GM12878 (cell line): ENCODE data around the gene SELENOO. TPM values are rescaled to one million over a fixed set of nuclear protein-coding genes. Genes with fewer than 3 reads are reported as not detected.

ENCODE experiments used
- ATAC-seq: fragments of 200-7000 bp; cut with Tn5 transposase; 3 replicates; pipeline ENCODE4 v1.9.1; 2020; ENCODE audit warnings: mild to moderate bottlenecking, moderate library complexity
- BruUV-seq: library from RNA; stranded (reverse); fragments of 400-500 nt; replicated peaks from 2 replicates; lab custom pipeline; 2021; lab: Mats Ljungman, UMichigan
- CTCF ChIA-PET: fragments of 300-600 bp; sonication (Branson Sonifier 250); formaldehyde crosslinking; extraction: SDS; loops from one replicate; lab custom pipeline; 2021; ENCODE audit warnings: inconsistent platforms; lab: Yijun Ruan, JAX
- POLR2A ChIA-PET: fragments of 350-600 bp; formaldehyde crosslinking; extraction: SDS; loops from one replicate; lab custom pipeline; 2021; ENCODE audit warnings: inconsistent platforms; lab: Charles Lee
- RAD21 ChIA-PET: fragments of 300-600 bp; sonication (Branson Sonifier 250); formaldehyde crosslinking; loops from one replicate; lab custom pipeline; 2023; ENCODE audit warnings: antibody characterized with exemption; ENCODE audit not compliant: unreplicated experiment; lab: Charles Lee
- SMC1A ChIA-PET: fragments of 300-600 bp; sonication (Branson Sonifier 250); formaldehyde crosslinking; loops from one replicate; lab custom pipeline; 2023; ENCODE audit not compliant: unreplicated experiment, uncharacterized antibody; lab: Charles Lee
- DNase-seq: peaks from one replicate; pipeline ENCODE4 v3.0.0-alpha.2; 2011; ENCODE audit warnings: low read depth, low spot score
- FAIRE-seq: peaks from 3 replicates; lab custom pipeline; 2011; peaks lifted over from hg19 to GRCh38; lab: Jason Lieb, UNC
- H2AFZ ChIP-seq: 2 replicates; pipeline ENCODE4 v1.6.0; 2011; ENCODE audit warnings: low read depth, low read length, control low read depth; ENCODE audit not compliant: control insufficient read depth
- H3K27ac ChIP-seq: 2 replicates; pipeline ENCODE4 v1.5.1; 2011; ENCODE audit warnings: control low read depth; ENCODE audit not compliant: control insufficient read depth, insufficient read depth
- H3K27me3 ChIP-seq, 2 experiments: replicated peaks in 1 of 2; 2 replicates each; pipeline versions ENCODE4 v1.6.0 to v1.6.1; 2011; ENCODE audit warnings: low read length in 1 of 2; ENCODE audit not compliant: control insufficient read depth in 2 of 2, insufficient read depth in 2 of 2
- H3K36me3 ChIP-seq, 2 experiments: 2 replicates each; pipeline ENCODE4 v1.5.1; 2011; ENCODE audit warnings: low read length in 1 of 2; ENCODE audit not compliant: control insufficient read depth in 2 of 2, insufficient read depth in 2 of 2
- H3K4me1 ChIP-seq: 2 replicates; pipeline ENCODE4 v1.6.1; 2011; ENCODE audit warnings: mild to moderate bottlenecking, low read length, moderate library complexity, mixed read lengths; ENCODE audit not compliant: control insufficient read depth, insufficient read depth
- H3K4me2 ChIP-seq: 2 replicates; pipeline ENCODE4 v1.6.0; 2011; ENCODE audit warnings: control low read depth; ENCODE audit not compliant: control insufficient read depth, insufficient read depth
- H3K4me3 ChIP-seq: fragments of 200-600 bp; sonication (generic); 2 replicates; pipeline ENCODE4 v1.5.1; 2016
- H3K79me2 ChIP-seq: 2 replicates; pipeline ENCODE4 v1.6.0; 2011; ENCODE audit warnings: low read length; ENCODE audit not compliant: control insufficient read depth, insufficient read depth
- H3K9ac ChIP-seq: 2 replicates; pipeline ENCODE4 v1.8.0; 2011; ENCODE audit warnings: low read length, control low read depth, mixed read lengths; ENCODE audit not compliant: control insufficient read depth, insufficient read depth
- H3K9me3 ChIP-seq: replicated peaks from 3 replicates; pipeline ENCODE4 v1.5.1; 2011; ENCODE audit warnings: mild to moderate bottlenecking, low read length; ENCODE audit not compliant: control insufficient read depth, insufficient read depth
- H4K20me1 ChIP-seq: 2 replicates; pipeline ENCODE4 v1.6.0; 2011; ENCODE audit not compliant: control insufficient read depth, insufficient read depth
- ZBTB40 ChIP-seq: fragments of 450-650 bp; IDR thresholded peaks from 2 replicates; pipeline ENCODE4 v1.6.1; 2016; ENCODE audit warnings: mild to moderate bottlenecking, moderate library complexity, borderline replicate concordance
- WGBS: methylation state at CpG from one replicate; pipeline ENCODE4 v1.1.6; 2016; ENCODE audit warnings: low lambda C conversion rate; ENCODE audit not compliant: insufficient replicate concordance, insufficient coverage; ENCODE audit errors: missing lambda C conversion rate; 5-methylcytosine and 5-hydroxymethylcytosine counted together
- in situ Hi-C: fragments of 300-500 bp; cut with MboI; formaldehyde crosslinking; loops from 9 replicates; pipeline ENCODE4 v1.14.3; 2018; ENCODE audit warnings: mixed read lengths
- intact Hi-C: fragments of 100-400 bp; cut with micrococcal nuclease; formaldehyde crosslinking; loops from one replicate; pipeline ENCODE4 v1.14.2; 2022; ENCODE audit not compliant: unreplicated experiment
- polyA plus RNA-seq, 11 experiments: library from polyadenylated mRNA; depleted of rRNA in 4 of 11; unstranded in 6 of 11; stranded (reverse) in 5 of 11; fragments of >200 nt; fragmentation: Nextera tagmentation in 4 of 11; fragmentation: Illumina TruSeq in 1 of 11; extraction: Ambion mirVana in 4 of 11; extraction: Trizol in 1 of 11; gene quantifications; 1 replicate in 1 of 11; 2 replicates in 10 of 11; pipeline versions ENCODE4 v1.2.1 to v1.2.3, GENCODE V29; 2011 to 2016; ENCODE audit warnings: inconsistent platforms in 2 of 11, missing spikeins in 2 of 11, low read depth in 1 of 11
- total RNA-seq, 4 experiments: library from RNA; depleted of rRNA in 3 of 4; stranded (reverse); fragments of >200 nt in 3 of 4; fragmentation: Illumina TruSeq in 1 of 4; extraction: Trizol in 1 of 4; gene quantifications; 2 replicates each; pipeline versions ENCODE4 v1.2.1 to v1.2.3, GENCODE V29; 2013 to 2021

Gene SELENOO
- total and polyA plus RNA-seq, 10 of the 15 experiments (the other 5 are each of a cell fraction or from before 2014, with no cell fraction given), result 0.42 to 23.3 (median 3.3) TPM

- no peak overlapping the region for H3K4me2 ChIP-seq
- no peak overlapping the region for H3K9ac ChIP-seq
- H3K27ac ChIP-seq, result no peak overlapping the region
- CTCF ChIA-PET, result no interaction called here
- no peaks in the 10 kb centered on the region for H3K4me1 ChIP-seq
- H3K27me3 ChIP-seq, result peaks cover under 1 to 4% of the 10 kb centered on the region in 2 experiments; a peak in 2 of 4 replicates
- POLR2A ChIA-PET, result no interaction called here
- RAD21 ChIA-PET, result interaction anchor here (1.2 kb wide), 1 partner anchor 79 kb away, joined by 3 read pairs; no protein-coding TSS in a partner anchor
- no peak for TF ChIP-seq ZBTB40
- ATAC-seq, result no peak
- WGBS, result 23% methylated on average over 7 of the region's 7 CpGs
- H4K20me1 ChIP-seq, result no peaks in the 10 kb centered on the region
- no TSS peak for BruUV-seq
- no peak for FAIRE-seq
- H3K36me3 ChIP-seq, result no peaks in the 10 kb centered on the region
- no peak overlapping the region for H2AFZ ChIP-seq
- H3K4me3 ChIP-seq, result no peak overlapping the region
- intact Hi-C loops (no loop called here), in situ Hi-C loops (no loop called here)
- H3K79me2 ChIP-seq, result no peaks in the 10 kb centered on the region
- H3K9me3 ChIP-seq, result no peaks in the 10 kb centered on the region
- SMC1A ChIA-PET, result interaction anchor here (0.6 kb wide), 1 partner anchor 229 kb away, joined by 3 read pairs; no protein-coding TSS in a partner anchor
- DNase-seq, result no peak
These were observed 47.1 kb upstream of the SELENOO start for GRCh38 chr22:50153756-50154140.
